Transverse colon (tissue), 3 donors: ENCODE measurements around the gene HDAC4.

ENCODE experiments used
- EP300 ChIP-seq: sonication (generic); formaldehyde crosslinking; IDR thresholded peaks from one replicate; pipeline ENCODE4 v1.6.1; 2017; ENCODE audit warnings: antibody characterized with exemption, low read depth
- TF ChIP-seq, protein P1 (sequence below), 5 experiments: fragments of 200-600 bp in 3 of 5; fragments of 450-650 bp in 2 of 5; sonication (generic) in 3 of 5; IDR thresholded peaks; 1 replicate in 2 of 5; 2 replicates in 3 of 5; pipeline ENCODE4 v1.5.1; 2016 to 2017; ENCODE audit warnings: antibody characterized with exemption in 5 of 5, inconsistent platforms in 3 of 5, mild to moderate bottlenecking in 2 of 5, moderate library complexity in 1 of 5

DNA sequence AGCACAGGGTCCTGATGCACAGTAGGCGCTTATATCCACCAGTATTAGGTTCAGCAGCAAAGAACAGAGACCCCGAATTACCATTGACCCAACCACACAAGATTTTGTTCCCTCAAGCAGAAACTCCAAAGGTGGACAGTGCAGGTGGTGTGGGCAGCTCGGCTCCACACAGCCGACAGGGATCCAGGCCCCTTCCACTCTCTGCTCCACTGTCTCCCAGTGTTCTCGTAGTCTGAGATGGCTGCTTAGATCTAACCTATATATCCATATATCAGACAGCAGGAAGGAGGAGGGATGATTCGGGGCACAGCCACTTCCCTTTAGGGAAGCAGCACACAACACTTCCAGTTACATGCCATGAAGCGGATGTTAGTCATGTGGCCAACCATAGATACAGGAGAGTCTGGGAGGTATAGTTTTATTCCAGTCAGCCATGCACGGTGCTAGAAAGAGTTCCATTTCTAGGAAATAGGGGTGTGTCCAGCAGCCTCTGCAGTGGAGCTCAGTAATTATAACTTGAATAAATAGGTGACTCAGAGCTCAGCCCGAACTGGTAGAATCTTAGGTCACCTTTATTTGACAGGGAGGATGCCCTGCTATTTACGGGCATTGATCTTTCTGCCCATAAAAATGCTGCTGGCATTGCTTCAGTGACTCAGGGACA, 394.1 kb downstream of the HDAC4 start:
- TF ChIP-seq, protein P1, sequence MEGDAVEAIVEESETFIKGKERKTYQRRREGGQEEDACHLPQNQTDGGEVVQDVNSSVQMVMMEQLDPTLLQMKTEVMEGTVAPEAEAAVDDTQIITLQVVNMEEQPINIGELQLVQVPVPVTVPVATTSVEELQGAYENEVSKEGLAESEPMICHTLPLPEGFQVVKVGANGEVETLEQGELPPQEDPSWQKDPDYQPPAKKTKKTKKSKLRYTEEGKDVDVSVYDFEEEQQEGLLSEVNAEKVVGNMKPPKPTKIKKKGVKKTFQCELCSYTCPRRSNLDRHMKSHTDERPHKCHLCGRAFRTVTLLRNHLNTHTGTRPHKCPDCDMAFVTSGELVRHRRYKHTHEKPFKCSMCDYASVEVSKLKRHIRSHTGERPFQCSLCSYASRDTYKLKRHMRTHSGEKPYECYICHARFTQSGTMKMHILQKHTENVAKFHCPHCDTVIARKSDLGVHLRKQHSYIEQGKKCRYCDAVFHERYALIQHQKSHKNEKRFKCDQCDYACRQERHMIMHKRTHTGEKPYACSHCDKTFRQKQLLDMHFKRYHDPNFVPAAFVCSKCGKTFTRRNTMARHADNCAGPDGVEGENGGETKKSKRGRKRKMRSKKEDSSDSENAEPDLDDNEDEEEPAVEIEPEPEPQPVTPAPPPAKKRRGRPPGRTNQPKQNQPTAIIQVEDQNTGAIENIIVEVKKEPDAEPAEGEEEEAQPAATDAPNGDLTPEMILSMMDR (IDR thresholded peaks at IDR 0.05) = no peak
- no peak for TF ChIP-seq EP300
